K562 (cell line): Measurements from ENCODE around the gene OXT. TPM values are rescaled to one million over a fixed set of nuclear protein-coding genes. Genes with fewer than 3 reads are reported as not detected.

Experiments
- ATAC-seq: fragments of 200-7000 bp; cut with Tn5 transposase; 3 replicates; pipeline ENCODE4 v1.9.1; 2020; ENCODE audit warnings: moderate library complexity
- BruUV-seq: library from RNA; stranded (reverse); fragments of 400-500 nt; replicated peaks from 2 replicates; lab custom pipeline; 2021; lab: Mats Ljungman, UMichigan
- CTCF ChIA-PET: fragments of 300-600 bp; formaldehyde crosslinking; extraction: SDS; loops from one replicate; lab custom pipeline; 2021; ENCODE audit warnings: low intra/inter-chr PET ratio; lab: Yijun Ruan, JAX
- POLR2A ChIA-PET: fragments of 300-600, 350-650 bp; sonication (Branson Sonifier 250); formaldehyde crosslinking; extraction: SDS; loops from one replicate; lab custom pipeline; 2021; ENCODE audit warnings: antibody characterized with exemption, inconsistent platforms; lab: Yijun Ruan, JAX
- DNase-seq, 4 experiments: peaks; one replicate each; pipeline versions ENCODE4 v3.0.0 to v3.0.0-alpha.2; 2011 to 2018; ENCODE audit warnings: low spot score in 3 of 4, mixed read lengths in 3 of 4; ENCODE audit errors: extremely low read depth in 1 of 4
- FAIRE-seq: peaks from 2 replicates; lab custom pipeline; 2011; peaks lifted over from hg19 to GRCh38; lab: Jason Lieb, UNC
- H2AFZ ChIP-seq: 2 replicates; pipeline ENCODE4 v1.6.0; 2011; ENCODE audit warnings: low read depth, low read length, control low read depth, inconsistent platforms
- H3K27ac ChIP-seq: fragments of 200-600 bp; 3 replicates; pipeline ENCODE4 v1.8.0; 2011; ENCODE audit warnings: low read depth, mild to moderate bottlenecking, control low read depth, inconsistent platforms, low read length, moderate library complexity, mixed read lengths; ENCODE audit errors: extremely low read depth
- H3K27me3 ChIP-seq, 2 experiments: fragments of 300-600 bp in 1 of 2; 2 replicates in 1 of 2; 3 replicates in 1 of 2; pipeline versions ENCODE4 v1.6.0 to v1.8.0; 2011; ENCODE audit warnings: inconsistent platforms in 2 of 2, low read length in 2 of 2, mild to moderate bottlenecking in 1 of 2, mixed read lengths in 1 of 2, moderate library complexity in 1 of 2; ENCODE audit not compliant: control insufficient read depth in 2 of 2, insufficient read depth in 2 of 2
- H3K36me3 ChIP-seq: fragments of 300-600 bp; 3 replicates; pipeline ENCODE4 v1.8.0; 2011; ENCODE audit warnings: mild to moderate bottlenecking, low read length, inconsistent platforms; ENCODE audit not compliant: control insufficient read depth, insufficient read depth
- H3K4me1 ChIP-seq, 2 experiments: fragments of 200-600 bp in 1 of 2; replicated peaks in 1 of 2; 2 replicates in 1 of 2; 3 replicates in 1 of 2; pipeline versions ENCODE4 v1.5.1 to v1.8.0; 2011; ENCODE audit warnings: inconsistent platforms in 2 of 2, low read length in 2 of 2, mild to moderate bottlenecking in 1 of 2, mixed read lengths in 1 of 2, moderate library complexity in 1 of 2; ENCODE audit not compliant: control insufficient read depth in 2 of 2, insufficient read depth in 2 of 2
- H3K4me2 ChIP-seq: 2 replicates; pipeline ENCODE4 v1.6.1; 2011; ENCODE audit warnings: low read length, control low read depth, inconsistent platforms, mixed read lengths; ENCODE audit not compliant: insufficient read depth
- H3K4me3 ChIP-seq: fragments of 200-600 bp; sonication (generic), shearing (Covaris generic); 2 replicates; pipeline ENCODE4 v1.5.1; 2016; ENCODE audit warnings: control low read depth, inconsistent platforms
- H3K79me2 ChIP-seq: fragments of 200-600 bp; 3 replicates; pipeline ENCODE4 v1.8.0; 2011; ENCODE audit warnings: low read length, inconsistent platforms; ENCODE audit not compliant: control insufficient read depth, insufficient read depth
- H3K9ac ChIP-seq, 2 experiments: 2 replicates each; pipeline versions ENCODE4 v1.6.0 to v1.6.1; 2011; ENCODE audit warnings: low read depth in 2 of 2, low read length in 2 of 2, control low read depth in 1 of 2, inconsistent platforms in 1 of 2, mild to moderate bottlenecking in 1 of 2, mixed read lengths in 1 of 2; ENCODE audit not compliant: insufficient read depth in 1 of 2
- H3K9me1 ChIP-seq: one replicate; pipeline ENCODE4 v1.6.0; 2011; ENCODE audit warnings: inconsistent platforms, mild to moderate bottlenecking, low read length, moderate library complexity; ENCODE audit not compliant: control insufficient read depth, insufficient read depth
- H3K9me3 ChIP-seq: replicated peaks from 2 replicates; pipeline ENCODE4 v1.5.1; 2011; ENCODE audit warnings: low read depth, low read length, inconsistent platforms; ENCODE audit not compliant: control insufficient read depth, insufficient read depth
- H4K20me1 ChIP-seq: replicated peaks from 2 replicates; pipeline ENCODE4 v1.6.1; 2011; ENCODE audit warnings: low read length, inconsistent platforms, mixed read lengths; ENCODE audit not compliant: control insufficient read depth, insufficient read depth
- ZNF699 ChIP-seq: fragments of 250-450 bp; sonication (Bioruptor Pico); IDR thresholded peaks from 2 replicates; pipeline ENCODE4 v1.8.0; 2021; ENCODE audit warnings: mild to moderate bottlenecking, moderate library complexity; ENCODE audit not compliant: insufficient replicate concordance
- ZNF778 ChIP-seq: fragments of 450-650 bp; formaldehyde crosslinking; IDR thresholded peaks from 2 replicates; pipeline ENCODE4 v1.4.0; 2020; ENCODE audit warnings: mild to moderate bottlenecking, moderate library complexity
- WGBS: fragments of 100-300 bp; shearing (Covaris generic); methylation state at CpG from one replicate; pipeline ENCODE4 v1.1.6; 2016; ENCODE audit warnings: low coverage, mixed read lengths; ENCODE audit not compliant: insufficient coverage; ENCODE audit errors: missing lambda C conversion rate; 5-methylcytosine and 5-hydroxymethylcytosine counted together
- in situ Hi-C: fragments of 300-500 bp; cut with MboI; formaldehyde crosslinking; loops from 4 replicates; pipeline ENCODE4 v1.15.0; 2018; ENCODE audit warnings: inconsistent platforms, mixed read lengths
- intact Hi-C: fragments of 100-400 bp; cut with micrococcal nuclease; formaldehyde crosslinking; loops from 2 replicates; pipeline ENCODE4 v1.14.2; 2022
- polyA plus RNA-seq, 8 experiments: library from polyadenylated mRNA; depleted of rRNA in 4 of 8; stranded (reverse) in 5 of 8; unstranded in 3 of 8; fragments of >200 nt; fragmentation: Nextera tagmentation in 2 of 8; fragmentation: Illumina TruSeq in 1 of 8; extraction: Ambion mirVana in 2 of 8; extraction: Trizol in 1 of 8; gene quantifications; 2 replicates each; pipeline versions ENCODE4 v1.2.1 to v1.2.3, GENCODE V29; 2011 to 2014; ENCODE audit warnings: inconsistent platforms in 1 of 8, missing spikeins in 1 of 8
- total RNA-seq, 7 experiments: library from RNA; depleted of rRNA in 6 of 7; stranded (reverse); fragments of >200 nt in 6 of 7; fragmentation: Illumina TruSeq in 2 of 7; extraction: Trizol in 2 of 7; gene quantifications; 2 replicates each; pipeline versions ENCODE4 v1.2.1 to v1.2.3, GENCODE V29; 2011 to 2021; ENCODE audit warnings: low replicate concordance in 1 of 7
- TF ChIP-seq, protein P1 (sequence below): sonication (generic); formaldehyde crosslinking; IDR thresholded peaks from 2 replicates; pipeline ENCODE4 v1.8.1; 2023; ENCODE audit warnings: mild to moderate bottlenecking, missing genetic modification reagents

OXT gene
- total and polyA plus RNA-seq, 9 of the 15 experiments (the other 6 are each of a cell fraction or from before 2014, with no cell fraction given): not detected

- FAIRE-seq: no peak
- H2AFZ ChIP-seq: no peak overlapping the region
- CTCF ChIA-PET: no interaction called here
- no peaks in the 10 kb centered on the region for H3K27me3 ChIP-seq
- H3K79me2 ChIP-seq: no peaks in the 10 kb centered on the region
- intact Hi-C loops: no loop called here
- no peak overlapping the region for H3K9ac ChIP-seq
- no peaks in the 10 kb centered on the region for H3K36me3 ChIP-seq
- WGBS: 59% methylated on average over 4 of the region's 76 CpGs
- no peak overlapping the region for H3K27ac ChIP-seq
- TF ChIP-seq ZNF699 (CRISPR knock-in tag): no peak
- no peak for TF ChIP-seq ZNF778 (CRISPR knock-in tag)
- TF ChIP-seq, protein P1, sequence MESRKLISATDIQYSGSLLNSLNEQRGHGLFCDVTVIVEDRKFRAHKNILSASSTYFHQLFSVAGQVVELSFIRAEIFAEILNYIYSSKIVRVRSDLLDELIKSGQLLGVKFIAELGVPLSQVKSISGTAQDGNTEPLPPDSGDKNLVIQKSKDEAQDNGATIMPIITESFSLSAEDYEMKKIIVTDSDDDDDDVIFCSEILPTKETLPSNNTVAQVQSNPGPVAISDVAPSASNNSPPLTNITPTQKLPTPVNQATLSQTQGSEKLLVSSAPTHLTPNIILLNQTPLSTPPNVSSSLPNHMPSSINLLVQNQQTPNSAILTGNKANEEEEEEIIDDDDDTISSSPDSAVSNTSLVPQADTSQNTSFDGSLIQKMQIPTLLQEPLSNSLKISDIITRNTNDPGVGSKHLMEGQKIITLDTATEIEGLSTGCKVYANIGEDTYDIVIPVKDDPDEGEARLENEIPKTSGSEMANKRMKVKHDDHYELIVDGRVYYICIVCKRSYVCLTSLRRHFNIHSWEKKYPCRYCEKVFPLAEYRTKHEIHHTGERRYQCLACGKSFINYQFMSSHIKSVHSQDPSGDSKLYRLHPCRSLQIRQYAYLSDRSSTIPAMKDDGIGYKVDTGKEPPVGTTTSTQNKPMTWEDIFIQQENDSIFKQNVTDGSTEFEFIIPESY (CRISPR knock-in tag): peak; percentile 61; the same call in 1 of the 2 replicates
- TF ChIP-seq, all 486 proteins: peak for 1
- no TSS peak for BruUV-seq
- Histone ChIP-seq H3K9me1 (peaks cover 3% of the 10 kb centered on the region), H4K20me1 (no peaks in the 10 kb centered on the region), H3K9me3 (no peaks in the 10 kb centered on the region), H3K4me1 (peaks cover 3 to 28% of the 10 kb centered on the region in 2 experiments; a peak in 4 of 5 replicates), H3K4me2 (no peak overlapping the region), H3K4me3 (no peak overlapping the region)
- ATAC-seq (no peak), DNase-seq (no peak)
- POLR2A ChIA-PET: no interaction called here
- in situ Hi-C loops: no loop called here
Measured at GRCh38 chr20:3082955-3083952, 11.8 kb downstream of the OXT start.
